Measurements from ENCODE around the gene COMP.

DNA sequence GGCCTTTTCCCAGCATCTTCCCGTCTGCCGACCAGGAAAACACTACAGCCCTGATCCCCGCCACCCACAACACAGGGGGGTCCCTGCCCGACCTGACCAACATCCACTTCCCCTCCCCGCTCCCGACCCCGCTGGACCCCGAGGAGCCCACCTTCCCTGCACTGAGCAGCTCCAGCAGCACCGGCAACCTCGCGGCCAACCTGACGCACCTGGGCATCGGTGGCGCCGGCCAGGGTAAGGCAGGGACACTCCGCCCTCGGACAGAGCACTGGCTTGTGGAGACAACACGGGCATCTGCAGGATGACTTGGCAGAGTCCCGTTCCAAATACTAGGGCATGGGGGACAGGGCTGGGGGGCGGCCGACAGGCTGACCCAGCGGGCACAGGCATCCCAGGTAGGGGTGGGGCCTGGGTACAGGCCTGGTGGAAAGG, 31.1 kb downstream of the COMP start:
- TF ChIP-seq RAD21 (IDR thresholded peaks at IDR 0.05; ENCODE audit: low read length) (no peak), EZH2phosphoT487 (IDR thresholded peaks at IDR 0.05; ENCODE audit: borderline replicate concordance, low read depth) (no peak), RFX5 (IDR thresholded peaks at IDR 0.05; ENCODE audit: low read length) (no peak), MXI1 (IDR thresholded peaks at IDR 0.05; ENCODE audit: low read depth, low read length) (no peak), TEAD4 (IDR thresholded peaks at IDR 0.05; ENCODE audit: borderline replicate concordance, insufficient read depth) (no peak), EP300 (IDR thresholded peaks at IDR 0.05; ENCODE audit: borderline replicate concordance in 1 of 2, low read depth in 1 of 2, low read length in 1 of 2) (no peak), TAF1 (IDR thresholded peaks at IDR 0.05; ENCODE audit: borderline replicate concordance, low read depth, low read length) (no peak)
- TF ChIP-seq, protein P1, sequence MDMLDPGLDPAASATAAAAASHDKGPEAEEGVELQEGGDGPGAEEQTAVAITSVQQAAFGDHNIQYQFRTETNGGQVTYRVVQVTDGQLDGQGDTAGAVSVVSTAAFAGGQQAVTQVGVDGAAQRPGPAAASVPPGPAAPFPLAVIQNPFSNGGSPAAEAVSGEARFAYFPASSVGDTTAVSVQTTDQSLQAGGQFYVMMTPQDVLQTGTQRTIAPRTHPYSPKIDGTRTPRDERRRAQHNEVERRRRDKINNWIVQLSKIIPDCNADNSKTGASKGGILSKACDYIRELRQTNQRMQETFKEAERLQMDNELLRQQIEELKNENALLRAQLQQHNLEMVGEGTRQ (IDR thresholded peaks at IDR 0.05; ENCODE audit: borderline replicate concordance, low read depth, low read length) = no peak
- TF ChIP-seq, protein P2, sequence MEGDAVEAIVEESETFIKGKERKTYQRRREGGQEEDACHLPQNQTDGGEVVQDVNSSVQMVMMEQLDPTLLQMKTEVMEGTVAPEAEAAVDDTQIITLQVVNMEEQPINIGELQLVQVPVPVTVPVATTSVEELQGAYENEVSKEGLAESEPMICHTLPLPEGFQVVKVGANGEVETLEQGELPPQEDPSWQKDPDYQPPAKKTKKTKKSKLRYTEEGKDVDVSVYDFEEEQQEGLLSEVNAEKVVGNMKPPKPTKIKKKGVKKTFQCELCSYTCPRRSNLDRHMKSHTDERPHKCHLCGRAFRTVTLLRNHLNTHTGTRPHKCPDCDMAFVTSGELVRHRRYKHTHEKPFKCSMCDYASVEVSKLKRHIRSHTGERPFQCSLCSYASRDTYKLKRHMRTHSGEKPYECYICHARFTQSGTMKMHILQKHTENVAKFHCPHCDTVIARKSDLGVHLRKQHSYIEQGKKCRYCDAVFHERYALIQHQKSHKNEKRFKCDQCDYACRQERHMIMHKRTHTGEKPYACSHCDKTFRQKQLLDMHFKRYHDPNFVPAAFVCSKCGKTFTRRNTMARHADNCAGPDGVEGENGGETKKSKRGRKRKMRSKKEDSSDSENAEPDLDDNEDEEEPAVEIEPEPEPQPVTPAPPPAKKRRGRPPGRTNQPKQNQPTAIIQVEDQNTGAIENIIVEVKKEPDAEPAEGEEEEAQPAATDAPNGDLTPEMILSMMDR (IDR thresholded peaks at IDR 0.05) = no peak
- TF ChIP-seq, protein P3, sequence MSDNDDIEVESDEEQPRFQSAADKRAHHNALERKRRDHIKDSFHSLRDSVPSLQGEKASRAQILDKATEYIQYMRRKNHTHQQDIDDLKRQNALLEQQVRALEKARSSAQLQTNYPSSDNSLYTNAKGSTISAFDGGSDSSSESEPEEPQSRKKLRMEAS (IDR thresholded peaks at IDR 0.05; ENCODE audit: low read depth) = no peak
- TF ChIP-seq, protein P4, sequence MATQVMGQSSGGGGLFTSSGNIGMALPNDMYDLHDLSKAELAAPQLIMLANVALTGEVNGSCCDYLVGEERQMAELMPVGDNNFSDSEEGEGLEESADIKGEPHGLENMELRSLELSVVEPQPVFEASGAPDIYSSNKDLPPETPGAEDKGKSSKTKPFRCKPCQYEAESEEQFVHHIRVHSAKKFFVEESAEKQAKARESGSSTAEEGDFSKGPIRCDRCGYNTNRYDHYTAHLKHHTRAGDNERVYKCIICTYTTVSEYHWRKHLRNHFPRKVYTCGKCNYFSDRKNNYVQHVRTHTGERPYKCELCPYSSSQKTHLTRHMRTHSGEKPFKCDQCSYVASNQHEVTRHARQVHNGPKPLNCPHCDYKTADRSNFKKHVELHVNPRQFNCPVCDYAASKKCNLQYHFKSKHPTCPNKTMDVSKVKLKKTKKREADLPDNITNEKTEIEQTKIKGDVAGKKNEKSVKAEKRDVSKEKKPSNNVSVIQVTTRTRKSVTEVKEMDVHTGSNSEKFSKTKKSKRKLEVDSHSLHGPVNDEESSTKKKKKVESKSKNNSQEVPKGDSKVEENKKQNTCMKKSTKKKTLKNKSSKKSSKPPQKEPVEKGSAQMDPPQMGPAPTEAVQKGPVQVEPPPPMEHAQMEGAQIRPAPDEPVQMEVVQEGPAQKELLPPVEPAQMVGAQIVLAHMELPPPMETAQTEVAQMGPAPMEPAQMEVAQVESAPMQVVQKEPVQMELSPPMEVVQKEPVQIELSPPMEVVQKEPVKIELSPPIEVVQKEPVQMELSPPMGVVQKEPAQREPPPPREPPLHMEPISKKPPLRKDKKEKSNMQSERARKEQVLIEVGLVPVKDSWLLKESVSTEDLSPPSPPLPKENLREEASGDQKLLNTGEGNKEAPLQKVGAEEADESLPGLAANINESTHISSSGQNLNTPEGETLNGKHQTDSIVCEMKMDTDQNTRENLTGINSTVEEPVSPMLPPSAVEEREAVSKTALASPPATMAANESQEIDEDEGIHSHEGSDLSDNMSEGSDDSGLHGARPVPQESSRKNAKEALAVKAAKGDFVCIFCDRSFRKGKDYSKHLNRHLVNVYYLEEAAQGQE (IDR thresholded peaks at IDR 0.05; ENCODE audit: low read depth, low read length) = no peak

Data from SK-N-SH (cell line).